SIG-M5 treated with dmso at 0.1 percent for 504 hours (cell line): Measurements from ENCODE around the gene HMCN1.
"Not testable (repeated sequence)": the region's sequence is repeated elsewhere in the genome, so short reads cannot be mapped to it uniquely, and the experiment has no call there.

Experiments
- DNase-seq: peaks from one replicate; lab custom pipeline; 2025; ENCODE audit not compliant: unreplicated experiment; lab: John Stamatoyannopoulos, UW

Gene HMCN1

DNA sequence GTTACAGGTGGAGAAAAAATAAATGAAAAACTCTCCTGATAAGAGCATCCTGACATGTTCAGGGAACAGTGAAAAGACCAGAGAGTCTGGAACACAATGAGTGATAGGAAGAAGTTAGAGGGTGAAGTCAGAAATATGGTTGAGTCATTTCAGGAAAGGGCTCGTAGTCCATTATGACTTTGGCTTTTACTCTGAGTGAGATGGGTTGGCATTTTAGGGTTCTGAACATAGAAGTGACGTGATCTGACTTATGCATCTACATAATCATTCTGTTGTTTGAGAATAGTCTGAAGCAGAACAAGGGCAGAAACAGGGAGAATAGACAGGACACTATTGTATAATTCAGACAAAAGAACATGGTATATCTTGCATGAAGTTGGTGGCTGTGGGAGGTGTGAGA, 5.8 kb downstream of the HMCN1 start:
- DNase-seq = no peak

DNA sequence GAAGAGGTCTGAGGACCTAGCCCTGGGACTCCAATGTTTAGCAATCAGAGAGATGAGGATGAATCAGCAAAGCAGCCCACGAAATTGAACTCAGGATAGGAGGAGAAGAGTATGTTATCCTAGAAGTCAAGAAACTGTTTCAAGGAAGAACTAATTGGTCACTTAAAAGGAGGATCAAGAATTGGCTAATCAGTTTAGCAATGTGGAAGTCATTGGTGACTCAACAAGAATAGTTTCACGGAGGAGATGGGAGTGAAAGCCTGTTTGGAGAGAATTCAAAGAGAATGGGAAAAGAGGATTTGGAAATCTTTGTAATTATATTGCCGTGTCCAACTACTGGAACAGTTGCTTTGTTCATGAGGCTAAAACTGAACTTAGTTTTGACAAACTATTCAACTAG, 7.4 kb downstream of the HMCN1 start:
- DNase-seq = no peak

DNA sequence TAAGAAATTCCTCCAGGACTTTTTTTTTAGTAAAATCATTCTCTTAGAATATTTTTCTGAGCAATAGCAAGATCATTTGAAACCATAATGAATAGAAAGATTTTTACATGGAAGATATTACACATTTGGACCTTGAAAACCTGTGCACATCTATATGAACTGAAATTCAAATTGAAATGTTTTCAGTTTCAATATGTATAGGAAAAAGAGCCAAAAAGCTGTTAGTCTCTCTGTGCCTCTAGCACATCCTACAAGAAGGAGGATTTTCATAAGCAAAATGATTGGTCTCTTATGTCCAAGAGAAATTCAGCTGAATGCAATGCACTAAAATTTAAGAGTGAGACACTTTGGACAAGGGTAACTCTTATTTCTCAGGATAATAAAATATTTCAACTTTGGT, 8.2 kb downstream of the HMCN1 start:
- DNase-seq = no peak

DNA sequence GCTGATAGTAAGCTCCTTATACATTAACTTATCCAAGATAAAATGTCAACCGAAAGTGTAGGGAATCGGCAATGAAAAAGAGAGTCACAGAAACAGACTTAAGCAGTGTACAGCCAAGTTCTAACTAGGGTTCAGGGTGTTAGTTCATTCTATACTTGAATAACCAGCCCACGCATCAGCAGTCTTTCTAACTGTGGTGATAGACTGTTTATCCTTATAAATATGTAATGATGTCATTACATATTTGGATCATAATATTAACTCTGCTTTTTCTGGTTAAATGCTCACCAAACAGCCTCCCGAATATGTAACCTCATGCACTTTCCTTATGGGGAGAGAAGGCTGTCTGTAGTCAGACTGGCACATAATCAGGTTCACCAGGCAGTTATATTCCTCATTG, 11.0 kb downstream of the HMCN1 start:
- DNase-seq = no peak

DNA sequence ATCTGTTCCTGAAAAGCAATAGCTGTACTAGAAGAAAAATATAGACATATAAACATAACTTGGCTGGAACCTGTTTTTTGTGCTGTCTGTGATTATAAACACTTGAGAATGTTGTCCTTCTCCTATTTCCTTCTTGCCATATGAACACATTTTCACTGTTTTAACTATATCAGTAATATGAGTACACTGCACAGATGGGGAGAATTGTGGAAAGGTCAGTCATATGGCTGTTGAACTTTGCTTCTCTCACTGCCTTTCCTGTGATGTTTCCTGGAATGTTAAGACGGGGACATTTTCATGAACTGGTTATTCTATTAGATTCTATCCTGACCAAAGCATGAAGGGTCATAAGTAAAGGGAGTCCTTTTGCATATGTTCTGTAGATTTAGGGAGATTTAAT, 24.9 kb downstream of the HMCN1 start:
- DNase-seq = no peak

DNA sequence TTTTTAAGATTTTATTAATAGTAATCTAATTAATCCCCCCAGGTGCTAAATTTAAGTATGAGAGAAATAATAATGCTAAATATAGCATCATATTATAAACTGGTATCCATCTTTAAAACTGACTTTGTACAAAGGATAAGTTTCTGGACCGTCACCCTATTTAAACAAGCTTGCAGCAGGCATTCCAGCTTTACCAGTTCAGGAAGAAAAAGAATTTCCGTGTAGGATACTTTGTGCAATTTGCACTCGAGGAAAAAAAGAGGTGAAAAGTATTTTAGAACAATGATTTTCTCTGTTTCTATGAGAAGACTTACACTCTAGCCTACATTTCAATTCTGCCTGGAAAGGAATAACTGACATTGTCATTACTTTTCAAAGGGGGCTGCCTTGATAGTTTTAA, 27.6 kb downstream of the HMCN1 start:
- DNase-seq = no peak

DNA sequence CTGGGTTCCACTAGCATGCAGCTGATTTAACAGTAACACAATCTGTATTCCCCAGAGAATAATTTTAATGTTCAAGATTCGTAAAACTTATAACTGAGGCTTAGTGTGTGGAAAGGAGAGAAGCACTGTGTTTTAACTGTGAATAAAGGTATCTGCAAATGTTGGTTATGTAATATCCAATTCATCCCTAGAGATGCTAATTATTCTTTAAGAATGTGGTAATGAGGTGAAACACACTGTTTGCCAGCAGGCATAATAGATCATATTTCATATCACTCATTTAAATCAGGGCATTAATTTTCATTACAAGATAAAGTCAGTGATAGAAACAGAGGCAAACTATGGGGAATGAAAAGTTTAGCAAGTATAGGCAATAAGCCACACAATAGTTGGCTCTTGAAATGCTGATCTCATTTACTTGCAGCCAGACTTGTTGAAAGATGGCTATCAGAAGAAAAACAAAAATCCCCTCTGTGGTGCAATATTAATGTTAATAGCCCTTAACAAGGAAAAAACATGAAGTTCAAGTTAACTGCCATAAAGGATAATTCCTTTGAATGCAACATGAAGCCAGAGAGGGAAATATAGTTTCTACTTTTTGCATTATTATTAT, 33.4 kb downstream of the HMCN1 start:
- no peak for DNase-seq

DNA sequence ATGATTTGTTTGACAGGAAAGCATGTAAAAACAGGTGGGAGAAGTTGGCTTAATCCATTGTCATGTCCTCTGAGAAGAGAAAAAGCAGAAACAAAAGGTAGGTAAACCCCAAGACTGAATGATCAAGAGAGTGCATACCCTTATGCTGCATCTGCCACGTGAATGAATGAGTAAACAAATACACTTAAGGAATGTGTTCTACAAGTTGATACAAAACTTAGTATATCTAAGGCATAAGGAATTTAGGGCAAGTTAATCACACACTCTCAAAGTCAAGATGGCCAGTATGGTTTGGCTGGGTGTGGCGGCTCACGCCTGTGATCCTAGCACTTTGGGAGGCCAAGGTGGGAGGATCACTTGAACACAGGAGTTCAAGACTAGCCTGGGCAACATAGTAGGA, 34.2 kb downstream of the HMCN1 start:
- DNase-seq = no peak

DNA sequence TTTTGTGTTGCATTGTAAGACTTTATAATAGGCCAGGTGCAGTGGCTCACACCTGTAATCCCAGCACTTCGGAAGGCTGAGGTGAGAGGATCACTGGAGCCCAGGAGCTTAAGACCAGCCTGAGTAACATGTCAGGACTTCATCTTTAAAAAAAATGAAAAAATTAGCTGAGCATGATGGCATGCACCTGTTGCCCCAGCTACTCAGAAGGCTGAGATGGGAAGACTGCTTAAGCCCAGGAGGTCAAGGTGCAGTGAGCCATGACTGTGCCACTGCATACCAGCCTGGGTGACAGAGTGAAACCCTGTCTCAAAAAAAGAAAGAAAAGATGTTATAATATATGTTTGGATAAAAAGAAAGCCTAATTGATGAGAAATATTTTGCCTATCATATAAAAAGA, 34.9 kb downstream of the HMCN1 start:
- DNase-seq = no peak

DNA sequence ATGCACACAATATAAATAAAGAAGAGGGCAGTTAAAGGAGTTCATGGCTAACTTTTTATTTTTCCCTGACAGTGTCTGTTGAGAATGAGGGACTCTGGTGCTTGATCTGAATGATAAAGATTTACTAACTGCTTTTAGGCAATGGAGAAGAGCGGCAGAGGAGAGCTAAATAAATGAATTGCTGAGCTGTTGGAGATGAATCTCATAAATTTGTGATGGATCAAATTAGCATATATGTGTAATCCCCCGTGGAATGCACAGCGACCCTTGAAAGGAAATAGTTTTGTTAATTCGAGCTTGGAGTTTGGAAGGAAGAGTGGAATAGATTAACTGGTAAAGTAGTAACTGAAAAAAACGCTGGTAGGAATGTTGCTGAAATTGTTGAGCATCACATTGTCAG, 40.2 kb downstream of the HMCN1 start:
- no peak for DNase-seq

DNA sequence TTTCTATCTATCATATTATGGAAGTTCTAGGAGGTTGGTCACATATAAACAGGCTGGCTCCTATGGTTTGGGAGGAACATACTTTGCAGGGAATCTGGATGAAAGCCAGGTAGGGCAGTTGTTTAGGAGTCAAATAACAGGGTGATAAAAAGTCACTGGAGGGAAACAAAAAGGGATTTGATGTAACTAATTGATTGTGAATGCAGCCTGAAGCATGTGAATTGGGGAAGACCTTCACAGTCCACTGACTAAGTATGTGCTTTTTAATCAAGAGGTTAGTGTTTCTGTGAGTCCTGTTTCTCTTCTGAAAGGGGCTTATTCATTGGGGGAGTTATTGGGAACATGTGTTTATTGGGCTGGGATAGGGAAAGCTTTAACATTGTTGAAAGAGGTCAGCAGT, 41.3 kb downstream of the HMCN1 start:
- DNase-seq = no peak

DNA sequence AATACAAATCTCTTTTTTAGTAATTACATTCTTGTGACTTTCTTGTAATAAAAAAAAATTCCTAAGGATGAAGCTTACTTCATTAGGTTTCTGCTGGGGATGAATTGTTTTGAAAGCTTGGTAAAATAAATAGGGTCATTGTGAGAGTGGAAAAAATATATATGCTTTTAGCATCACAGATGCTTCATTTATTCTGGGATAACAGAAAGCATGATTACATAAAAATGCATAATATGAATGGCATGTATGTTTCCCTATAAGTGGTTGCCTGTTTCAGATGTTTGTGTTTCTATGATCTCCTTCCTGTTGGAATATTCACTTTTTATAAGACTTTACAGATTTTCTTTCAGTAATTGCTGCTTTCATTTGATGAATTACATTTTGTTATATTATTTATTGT, 42.3 kb downstream of the HMCN1 start:
- no peak for DNase-seq

DNA sequence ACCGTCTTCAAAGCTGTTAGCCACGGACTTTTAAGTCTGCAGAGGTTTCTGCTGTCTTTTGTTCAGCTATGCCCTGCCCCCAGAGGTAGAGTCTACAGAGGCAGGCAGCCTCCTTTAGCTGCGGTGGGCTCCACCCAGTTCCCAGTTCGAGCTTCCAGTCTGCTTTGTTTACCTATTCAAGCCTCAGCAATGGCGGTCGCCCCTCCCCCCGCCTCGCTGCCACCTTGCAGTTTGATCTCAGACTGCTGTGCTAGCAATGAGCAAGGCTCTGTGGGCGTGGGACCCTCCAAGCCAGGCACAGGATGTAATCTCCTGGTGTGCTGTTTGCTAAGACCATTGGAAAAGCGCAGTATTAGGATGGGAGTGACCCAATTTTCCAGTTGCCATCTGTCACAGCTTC, 49.7 kb downstream of the HMCN1 start:
- not testable (repeated sequence) for DNase-seq

DNA sequence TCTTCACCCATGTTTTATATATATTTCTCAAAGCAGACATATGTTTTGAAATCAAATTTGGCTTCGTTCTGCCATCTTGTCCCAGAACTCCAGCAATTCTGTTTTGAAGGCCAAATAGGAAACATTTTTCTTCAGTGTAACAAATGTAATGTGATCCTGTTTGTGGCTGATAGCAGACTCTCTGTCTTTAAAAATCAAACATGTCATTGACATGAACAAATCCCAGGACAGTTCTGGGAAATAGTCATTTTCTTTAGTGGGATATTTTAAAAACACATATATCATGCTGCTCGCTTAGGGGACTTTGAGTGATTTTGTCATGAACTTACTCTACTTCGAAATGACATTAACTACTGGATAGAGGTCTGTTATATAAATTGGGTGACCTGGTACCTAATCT, 51.4 kb downstream of the HMCN1 start:
- no peak for DNase-seq

DNA sequence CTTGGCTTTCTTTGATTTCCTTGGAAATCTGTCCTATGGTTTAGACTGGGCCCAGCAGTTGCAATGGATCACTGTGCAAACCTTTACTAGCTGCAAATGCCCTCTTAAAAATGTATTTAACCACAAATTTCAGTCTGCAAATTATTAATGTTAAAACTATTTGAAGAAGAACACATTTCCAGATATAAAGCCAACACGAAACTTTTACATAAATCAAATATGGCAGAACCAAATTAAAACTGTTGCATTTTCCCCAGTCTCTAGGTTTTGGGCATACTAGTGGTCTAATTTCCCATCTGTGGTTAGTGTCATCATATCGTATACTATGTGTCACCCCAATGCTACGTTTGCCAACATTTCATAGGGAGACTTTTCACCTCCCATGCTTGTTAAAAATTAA, 52.3 kb downstream of the HMCN1 start:
- no peak for DNase-seq

DNA sequence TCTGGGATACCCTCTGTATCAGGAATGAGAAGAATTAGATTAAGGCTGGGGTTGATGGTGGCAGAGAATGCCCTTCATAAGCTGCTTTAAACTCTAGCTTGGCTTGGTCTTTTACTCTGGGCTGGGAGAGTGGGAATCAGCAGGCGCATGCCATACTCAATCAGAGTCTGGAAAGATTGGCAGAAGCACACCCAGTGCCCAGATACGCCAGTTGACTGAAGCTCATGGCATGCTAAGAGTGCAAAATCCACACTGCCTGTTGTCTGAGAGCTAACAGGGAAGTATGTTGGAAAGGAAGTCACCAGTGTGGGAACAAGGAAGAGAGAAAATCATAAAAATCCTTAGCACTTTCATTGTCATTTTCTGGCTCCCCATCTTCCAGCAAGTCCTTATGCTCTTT, 53.0 kb downstream of the HMCN1 start:
- DNase-seq = no peak

DNA sequence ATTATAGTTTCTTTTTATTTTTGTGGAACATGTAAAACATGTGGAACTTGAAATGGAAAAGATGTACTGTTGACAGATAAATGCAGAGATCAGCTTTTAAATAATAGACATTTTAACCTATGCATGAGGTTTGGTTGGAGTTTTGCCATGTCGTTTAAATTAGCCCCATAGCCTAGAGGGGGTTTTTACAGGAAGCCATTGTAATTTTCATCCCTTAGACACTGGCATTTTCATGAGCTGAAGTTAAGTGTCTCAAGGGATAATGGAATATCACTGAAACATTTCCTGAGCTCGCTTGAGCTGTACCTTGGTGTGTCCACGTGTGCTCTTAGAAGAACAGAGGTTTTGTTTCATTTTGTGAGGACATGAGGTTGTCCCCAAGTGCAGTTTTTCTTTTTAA, 54.2 kb downstream of the HMCN1 start:
- no peak for DNase-seq

DNA sequence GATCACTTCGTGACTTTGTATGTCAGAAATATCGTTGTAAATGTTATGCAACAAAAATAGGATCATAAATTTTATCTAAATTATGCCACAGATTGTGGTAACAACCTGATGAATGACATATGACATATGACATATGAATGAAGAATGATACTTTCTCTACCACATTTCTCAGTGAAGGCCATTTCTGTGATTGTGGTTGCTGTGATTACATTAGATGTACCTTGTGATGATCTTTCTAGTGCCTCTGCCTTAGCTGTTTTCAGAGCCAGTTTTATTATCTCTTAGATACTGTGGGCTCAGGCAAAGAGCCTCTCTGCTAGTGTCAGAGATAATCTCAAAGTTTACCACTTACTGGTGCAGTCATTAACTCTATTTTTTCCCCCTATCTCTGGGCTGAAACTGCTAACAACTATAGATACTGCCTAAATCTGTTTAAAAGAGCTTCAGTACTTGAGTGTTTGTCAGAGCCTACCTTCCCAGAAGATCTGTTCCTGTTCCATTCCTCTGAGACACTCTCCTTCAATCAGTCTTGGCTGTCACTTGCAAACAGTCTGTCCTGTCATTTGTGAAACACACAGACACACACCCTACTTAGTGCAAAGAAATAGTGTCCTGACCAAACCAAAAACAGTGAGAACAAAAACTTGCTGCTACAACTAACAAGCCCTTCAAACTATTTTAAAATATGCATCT, 55.5 kb downstream of the HMCN1 start:
- DNase-seq = no peak

DNA sequence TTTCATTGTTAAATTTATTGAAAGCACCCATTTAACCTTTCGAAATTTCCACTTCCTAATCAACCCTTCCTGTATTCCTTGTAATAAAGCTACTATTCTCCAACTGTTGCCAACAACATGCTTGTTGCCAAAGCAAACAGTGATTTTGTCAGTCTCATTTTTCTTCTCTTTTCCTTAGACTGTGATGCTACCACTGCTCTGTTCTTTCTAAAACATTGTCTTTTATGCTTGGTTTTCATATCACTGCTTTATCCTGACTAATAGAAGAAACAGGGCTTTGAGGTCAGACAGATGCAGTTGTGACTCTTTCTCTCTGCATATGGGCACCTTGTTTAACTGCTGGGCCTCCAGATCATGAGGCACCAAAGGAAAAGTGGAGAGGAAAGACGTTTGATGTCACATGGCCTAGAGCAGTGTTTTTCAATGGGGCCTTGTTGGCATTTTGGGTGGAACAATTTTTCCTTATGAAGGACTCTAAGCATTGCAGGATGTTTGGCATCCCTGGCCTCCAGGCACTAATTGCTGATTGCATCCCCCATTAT, 56.1 kb downstream of the HMCN1 start:
- DNase-seq = no peak

DNA sequence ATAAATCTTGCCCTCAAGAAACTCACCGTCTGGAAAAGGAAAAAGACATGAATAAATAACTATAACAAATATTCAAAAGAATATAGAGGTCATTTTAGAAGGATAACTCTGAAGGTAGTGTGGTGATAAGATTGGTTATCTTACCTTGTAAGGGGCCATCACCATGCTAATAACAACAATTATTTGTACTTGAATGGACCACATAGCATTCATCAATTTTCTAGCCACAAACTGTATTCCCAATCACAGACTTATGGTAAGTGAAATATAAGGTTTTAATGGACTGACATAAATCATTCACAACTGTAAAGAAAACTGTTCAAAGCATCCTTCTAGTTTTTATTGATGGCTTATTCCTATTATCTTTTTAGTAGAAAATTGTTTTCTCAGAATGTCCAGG, 57.8 kb downstream of the HMCN1 start:
- DNase-seq = no peak

DNA sequence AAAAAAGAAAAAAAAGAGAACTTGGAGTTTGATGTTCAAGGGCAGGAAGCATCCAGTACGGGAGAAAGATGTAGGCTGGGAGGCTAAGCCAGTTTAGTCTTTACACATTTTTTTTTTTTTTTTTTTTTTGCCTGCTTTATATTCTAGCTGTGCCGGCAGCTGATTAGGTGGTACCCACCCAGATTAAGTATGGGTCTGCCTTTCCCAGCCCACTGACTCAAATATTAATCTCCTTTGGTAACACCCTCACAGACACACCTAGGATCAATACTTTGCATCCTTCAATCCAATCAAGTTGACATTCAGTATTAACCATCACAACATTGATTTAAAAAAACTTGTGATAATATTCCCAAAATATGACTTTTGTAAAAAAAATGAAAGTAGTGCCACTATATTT, 60.3 kb downstream of the HMCN1 start:
- not testable (repeated sequence) for DNase-seq

DNA sequence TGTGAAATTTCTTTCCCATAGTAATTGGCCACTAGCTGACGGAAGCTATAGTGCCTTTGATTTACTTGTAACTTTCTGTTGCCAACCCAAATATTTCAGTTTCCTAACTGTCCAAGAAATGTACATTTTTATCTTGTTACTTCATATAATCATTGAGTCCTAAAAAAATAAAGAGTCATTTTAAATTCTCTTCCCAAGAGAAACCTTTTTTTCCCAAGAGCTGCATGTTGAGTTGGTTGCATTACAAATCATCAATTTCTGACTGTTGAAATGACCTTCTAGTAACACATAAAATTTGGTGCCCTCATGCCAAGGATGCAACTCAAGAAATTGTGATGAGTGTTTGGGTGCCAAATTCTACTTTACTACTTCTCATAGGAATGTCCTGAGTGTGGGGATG, 61.0 kb downstream of the HMCN1 start:
- DNase-seq = no peak

DNA sequence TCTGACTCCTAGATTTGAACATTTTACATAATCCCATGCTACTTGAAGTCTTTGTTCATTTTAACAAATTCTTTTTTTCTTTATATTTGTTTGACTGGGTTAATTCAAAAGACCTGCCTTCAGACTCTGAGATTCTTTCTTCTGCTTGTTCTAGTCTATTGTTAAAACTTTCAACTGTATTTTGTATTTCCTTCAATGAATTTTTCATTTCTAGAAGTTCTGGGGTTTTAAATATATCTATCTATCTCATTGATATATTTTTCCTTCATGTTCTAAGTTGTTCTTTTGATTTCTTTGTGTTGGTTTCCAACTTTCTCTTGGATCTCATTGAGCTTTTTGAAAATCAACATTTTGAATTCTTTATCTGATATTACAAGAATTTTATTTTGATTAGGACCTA, 64.3 kb downstream of the HMCN1 start:
- DNase-seq = no peak
